Activated CD8-positive, alpha-beta memory T cell treated with anti-CD3 and anti-CD28 coated beads for 48 hours (primary cell): ENCODE measurements around the gene DGCR8.

Experiments
- DNase-seq, 3 experiments: peaks; one replicate each; pipeline ENCODE4 v3.0.0-alpha.2; 2020; ENCODE audit warnings: low read depth in 2 of 3, low spot score in 2 of 3

The DGCR8 gene

GRCh38 chr22:20135806-20136602, 56.0 kb downstream of the DGCR8 start:
- no peak for DNase-seq

- DNase-seq: no peak
Observed at GRCh38 chr22:20136603-20136873, 56.5 kb downstream of the DGCR8 start.

GRCh38 chr22:20137113-20137512, 57.1 kb downstream of the DGCR8 start:
- no peak for DNase-seq

GRCh38 chr22:20137671-20138416, 57.8 kb downstream of the DGCR8 start:
- no peak for DNase-seq

- no peak for DNase-seq
Observed at GRCh38 chr22:20138417-20138738, 58.3 kb downstream of the DGCR8 start.

- no peak for DNase-seq
Observed at GRCh38 chr22:20138868-20139267, 58.8 kb downstream of the DGCR8 start.

- no peak for DNase-seq
Observed at GRCh38 chr22:20139391-20140106, 59.5 kb downstream of the DGCR8 start.

GRCh38 chr22:20140107-20140445, 60.0 kb downstream of the DGCR8 start:
- no peak for DNase-seq

- no peak for DNase-seq
Observed at GRCh38 chr22:20140521-20140964, 60.5 kb downstream of the DGCR8 start.

GRCh38 chr22:20141186-20142077, 61.4 kb downstream of the DGCR8 start:
- no peak for DNase-seq

GRCh38 chr22:20142711-20143621, 62.9 kb downstream of the DGCR8 start:
- no peak for DNase-seq

GRCh38 chr22:20143883-20144665, 64.0 kb downstream of the DGCR8 start:
- no peak for DNase-seq

GRCh38 chr22:20145206-20145831, 65.3 kb downstream of the DGCR8 start:
- no peak for DNase-seq

- DNase-seq: no peak
Observed at GRCh38 chr22:20145832-20146223, 65.8 kb downstream of the DGCR8 start.

- DNase-seq: no peak
Observed at GRCh38 chr22:20146777-20147176, 66.7 kb downstream of the DGCR8 start.

- DNase-seq: no peak
Observed at GRCh38 chr22:20147237-20147988, 67.4 kb downstream of the DGCR8 start.

GRCh38 chr22:20148414-20148813, 68.4 kb downstream of the DGCR8 start:
- DNase-seq: no peak
